Endothelial cell of umbilical vein (primary cell): Measurements from ENCODE around the gene SMG9. TPM values are rescaled to one million over a fixed set of nuclear protein-coding genes. Genes with fewer than 3 reads are reported as not detected.

Source experiments
- BruUV-seq: library from RNA; stranded (reverse); fragments of 400-500 nt; replicated peaks from 2 replicates; lab custom pipeline; 2021; lab: Mats Ljungman, UMichigan
- CTCF ChIA-PET: fragments of 300-600, 350-600 bp; sonication (Branson Sonifier 250); formaldehyde crosslinking; loops from one replicate; lab custom pipeline; 2021; ENCODE audit warnings: antibody characterized with exemption, inconsistent platforms; lab: Charles Lee
- POLR2A ChIA-PET: fragments of 300-600, 350-600 bp; sonication (Branson Sonifier 250); formaldehyde crosslinking; loops from one replicate; lab custom pipeline; 2021; ENCODE audit warnings: antibody characterized with exemption, inconsistent platforms; lab: Charles Lee
- DNase-seq: peaks from one replicate; pipeline ENCODE4 v3.0.0-alpha.2; 2011; ENCODE audit warnings: low read depth, low spot score
- FAIRE-seq: peaks from 2 replicates; lab custom pipeline; 2011; peaks lifted over from hg19 to GRCh38; lab: Jason Lieb, UNC
- H2AFZ ChIP-seq: 2 replicates; pipeline ENCODE4 v1.6.0; 2012; ENCODE audit warnings: low read depth, low read length, control low read depth, inconsistent platforms
- H3K27ac ChIP-seq: 2 replicates; pipeline ENCODE4 v1.5.1; 2011; ENCODE audit warnings: low read depth, mild to moderate bottlenecking, control low read depth, low read length, moderate library complexity; ENCODE audit not compliant: insufficient read depth
- H3K27me3 ChIP-seq, 2 experiments: 2 replicates each; pipeline versions ENCODE4 v1.6.0 to v1.6.1; 2011; ENCODE audit warnings: low read length in 2 of 2, mixed read lengths in 1 of 2; ENCODE audit not compliant: control insufficient read depth in 2 of 2, insufficient read depth in 2 of 2
- H3K36me3 ChIP-seq, 2 experiments: 2 replicates in 1 of 2; 3 replicates in 1 of 2; pipeline ENCODE4 v1.5.1; 2011; ENCODE audit warnings: low read length in 2 of 2, mild to moderate bottlenecking in 1 of 2, moderate library complexity in 1 of 2; ENCODE audit not compliant: control insufficient read depth in 2 of 2, insufficient read depth in 2 of 2; ENCODE audit errors: extremely low read depth in 1 of 2
- H3K4me1 ChIP-seq: 3 replicates; pipeline ENCODE4 v1.5.1; 2011; ENCODE audit warnings: mild to moderate bottlenecking, low read length; ENCODE audit not compliant: control insufficient read depth, insufficient read depth; ENCODE audit errors: extremely low read depth
- H3K4me2 ChIP-seq: 2 replicates; pipeline ENCODE4 v1.6.1; 2011; ENCODE audit warnings: low read length, control low read depth, mixed read lengths; ENCODE audit not compliant: insufficient read depth
- H3K4me3 ChIP-seq, 3 experiments: fragments of 200-600 bp in 1 of 3; sonication (generic), shearing (Covaris generic) in 1 of 3; replicated peaks in 1 of 3; 2 replicates each; pipeline ENCODE4 v1.5.1; 2011 to 2016; ENCODE audit warnings: control low read depth in 3 of 3, low read length in 3 of 3, mild to moderate bottlenecking in 2 of 3, inconsistent platforms in 1 of 3, low read depth in 1 of 3, moderate library complexity in 1 of 3; ENCODE audit not compliant: insufficient read depth in 1 of 3
- H3K79me2 ChIP-seq: 2 replicates; pipeline ENCODE4 v1.6.0; 2012; ENCODE audit warnings: low read length, inconsistent platforms; ENCODE audit not compliant: control insufficient read depth, insufficient read depth
- H3K9ac ChIP-seq: replicated peaks from 2 replicates; pipeline ENCODE3; 2011; ENCODE audit warnings: low read length, control low read depth; ENCODE audit not compliant: insufficient read depth; ENCODE audit errors: extremely low read depth
- H3K9me1 ChIP-seq: replicated peaks from 3 replicates; pipeline ENCODE4 v1.6.0; 2011; ENCODE audit warnings: mild to moderate bottlenecking, low read length; ENCODE audit not compliant: control insufficient read depth, insufficient read depth; ENCODE audit errors: extremely low read depth
- H3K9me3 ChIP-seq: replicated peaks from 2 replicates; pipeline ENCODE4 v1.5.1; 2012; ENCODE audit warnings: low read length, inconsistent platforms; ENCODE audit not compliant: control insufficient read depth, insufficient read depth
- H4K20me1 ChIP-seq: replicated peaks from 2 replicates; pipeline ENCODE3; 2011; ENCODE audit warnings: mild to moderate bottlenecking, low read length; ENCODE audit not compliant: control insufficient read depth, insufficient read depth; ENCODE audit errors: extremely low read depth
- CTCF ChIP-seq, 2 donors: IDR thresholded peaks; 1 replicate in 1 of 2; 2 replicates in 1 of 2; pipeline ENCODE4 v1.5.1; 2011; ENCODE audit warnings: low read length in 2 of 2, mild to moderate bottlenecking in 2 of 2, moderate library complexity in 2 of 2, control low read depth in 1 of 2, inconsistent platforms in 1 of 2, low read depth in 1 of 2; ENCODE audit not compliant: insufficient read depth in 1 of 2; ENCODE audit errors: extremely low read depth in 1 of 2
- FOS ChIP-seq: IDR thresholded peaks from 2 replicates; pipeline ENCODE4 v1.6.1; 2011; ENCODE audit warnings: mild to moderate bottlenecking, low read length, moderate library complexity, borderline replicate concordance; ENCODE audit not compliant: insufficient read depth
- GATA2 ChIP-seq: IDR thresholded peaks from 2 replicates; pipeline ENCODE4 v1.7.0; 2011; ENCODE audit warnings: low read depth, mild to moderate bottlenecking, moderate library complexity, mixed read lengths, low read length; ENCODE audit not compliant: insufficient read length, insufficient read depth
- POLR2A ChIP-seq: IDR thresholded peaks from 2 replicates; pipeline ENCODE4 v1.6.1; 2012; ENCODE audit warnings: low read depth, mild to moderate bottlenecking, control low read depth, low read length
- dilution Hi-C: fragments of 300-500 bp; cut with MboI; formaldehyde crosslinking; loops from one replicate; pipeline ENCODE4 v1.15.0; 2019; ENCODE audit warnings: low sequenced_read_pairs; ENCODE audit not compliant: extremely low pct_ligation_motif_present
- intact Hi-C: fragments of 100-400 bp; cut with micrococcal nuclease; formaldehyde crosslinking; loops from one replicate; pipeline ENCODE4 v1.10.0; 2022
- polyA plus RNA-seq, 4 experiments: library from polyadenylated mRNA; depleted of rRNA in 3 of 4; stranded (reverse) in 3 of 4; unstranded in 1 of 4; fragments of >200 nt; gene quantifications; 2 replicates each; pipeline versions ENCODE4 v1.2.1 to v1.2.3, GENCODE V29; 2011 to 2012; ENCODE audit warnings: missing spikeins in 1 of 4
- total RNA-seq: library from RNA; stranded (reverse); gene quantifications from 2 replicates; pipeline ENCODE4 v1.2.3, GENCODE V29; 2021

Gene SMG9
- total and polyA plus RNA-seq, 2 donors (not counting 3 experiments of a cell fraction or from before 2014, with no cell fraction given): 25.5 to 45.0 TPM

- H3K9me1 ChIP-seq: no peaks in the 10 kb centered on the region
- no peak overlapping the region for H3K9ac ChIP-seq
- no peak overlapping the region for H3K27ac ChIP-seq
- no peaks in the 10 kb centered on the region for H3K36me3 ChIP-seq
- no peak overlapping the region for H2AFZ ChIP-seq
- no peaks in the 10 kb centered on the region for H3K9me3 ChIP-seq
- intact Hi-C loops: no loop called here
- no peak overlapping the region for H3K4me2 ChIP-seq
- H3K27me3 ChIP-seq: peaks cover 4 to 8% of the 10 kb centered on the region in 2 experiments
- no peak overlapping the region for H3K4me3 ChIP-seq
- no peaks in the 10 kb centered on the region for H3K79me2 ChIP-seq
- no peak for DNase-seq
- BruUV-seq: no TSS peak
- TF ChIP-seq GATA2 (no peak), FOS (no peak)
- no peaks in the 10 kb centered on the region for H4K20me1 ChIP-seq
- FAIRE-seq: no peak
- ChIA-PET CTCF (interaction anchor here (0.9 to 3.5 kb wide), 3 partner anchors 11 to 52 kb away, joined by 3 to 19 read pairs (median 6); no protein-coding TSS in a partner anchor), POLR2A (no interaction called here)
- dilution Hi-C loops: no loop called here
- H3K4me1 ChIP-seq: peaks cover 13% of the 10 kb centered on the region
These were observed 42.8 kb upstream of the SMG9 start for GRCh38 chr19:43797556-43797955.

GRCh38 chr19:43797118-43797517 is 42.4 kb upstream of the SMG9 start:
- H3K4me1 ChIP-seq: peaks cover 13% of the 10 kb centered on the region
- H3K27me3 ChIP-seq: peaks cover 4 to 8% of the 10 kb centered on the region in 2 experiments
- H3K9ac ChIP-seq: no peak overlapping the region
- DNase-seq: no peak
- no peaks in the 10 kb centered on the region for H3K9me1 ChIP-seq
- ChIA-PET CTCF (interaction anchor here (0.9 to 3.5 kb wide), 3 partner anchors 12 to 52 kb away, joined by 3 to 19 read pairs (median 6); no protein-coding TSS in a partner anchor), POLR2A (no interaction called here)
- no peak overlapping the region for H2AFZ ChIP-seq
- no peak for FAIRE-seq
- BruUV-seq: no TSS peak
- H3K9me3 ChIP-seq: no peaks in the 10 kb centered on the region
- H3K4me3 ChIP-seq: no peak overlapping the region
- dilution Hi-C loops (no loop called here), intact Hi-C loops (no loop called here)
- no peaks in the 10 kb centered on the region for H3K79me2 ChIP-seq
- TF ChIP-seq POLR2A (no peak), GATA2 (no peak), CTCF (IDR thresholded peaks at IDR 0.05; ENCODE audit: extremely low read depth in 1 of 2, insufficient read depth in 1 of 2, low read depth in 1 of 2, low read length in 2 of 2) (no peak)
- H3K36me3 ChIP-seq: no peaks in the 10 kb centered on the region
- no peak overlapping the region for H3K4me2 ChIP-seq
- no peak overlapping the region for H3K27ac ChIP-seq
- H4K20me1 ChIP-seq: no peaks in the 10 kb centered on the region
